ENCODE data around the gene DPP7.
"Not testable (repeated sequence)": the region's sequence is repeated elsewhere in the genome, so short reads cannot be mapped to it uniquely, and the experiment has no call there.

DPP7 gene

DNA sequence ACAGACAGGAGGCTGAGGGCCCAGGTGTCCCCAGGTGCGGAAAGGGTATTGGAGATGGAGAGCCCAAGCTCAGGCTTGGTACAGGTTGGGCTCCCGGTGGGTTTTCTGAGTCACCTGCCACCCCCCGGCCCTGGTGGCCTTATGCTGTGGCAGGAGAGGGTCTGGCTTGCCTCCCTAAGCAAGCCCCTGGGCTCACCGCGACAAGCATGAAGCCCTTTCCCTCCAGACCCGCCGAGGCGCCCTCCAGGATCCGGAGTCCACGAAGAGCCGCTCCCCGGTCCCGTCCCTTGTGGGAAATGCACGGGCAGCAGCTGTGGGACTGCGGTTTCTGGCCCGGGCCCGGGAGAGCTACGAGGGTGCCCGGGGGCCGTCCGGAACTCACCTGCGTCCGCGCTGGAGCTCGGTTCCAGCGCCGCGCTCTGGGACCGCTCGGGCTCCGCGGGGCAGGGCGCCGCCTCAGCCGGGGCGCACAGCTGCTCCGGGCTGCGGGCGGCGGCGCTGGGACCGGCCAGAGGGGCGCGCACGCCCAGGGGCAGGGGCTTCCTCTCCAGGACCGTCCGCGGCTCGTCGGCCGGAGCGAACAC is 44.9 kb downstream of the DPP7 start:
- Mint-ChIP-seq H3K4me3 (peak overlapping the region; percentile 38), H3K9me3 (ENCODE audit: low read depth) (no peaks in the 10 kb centered on the region), H3K4me1 (ENCODE audit: low read depth) (peaks cover 9% of the 10 kb centered on the region), H3K36me3 (no peaks in the 10 kb centered on the region), H3K27ac (no peak overlapping the region), H3K27me3 (no peaks in the 10 kb centered on the region)

DNA sequence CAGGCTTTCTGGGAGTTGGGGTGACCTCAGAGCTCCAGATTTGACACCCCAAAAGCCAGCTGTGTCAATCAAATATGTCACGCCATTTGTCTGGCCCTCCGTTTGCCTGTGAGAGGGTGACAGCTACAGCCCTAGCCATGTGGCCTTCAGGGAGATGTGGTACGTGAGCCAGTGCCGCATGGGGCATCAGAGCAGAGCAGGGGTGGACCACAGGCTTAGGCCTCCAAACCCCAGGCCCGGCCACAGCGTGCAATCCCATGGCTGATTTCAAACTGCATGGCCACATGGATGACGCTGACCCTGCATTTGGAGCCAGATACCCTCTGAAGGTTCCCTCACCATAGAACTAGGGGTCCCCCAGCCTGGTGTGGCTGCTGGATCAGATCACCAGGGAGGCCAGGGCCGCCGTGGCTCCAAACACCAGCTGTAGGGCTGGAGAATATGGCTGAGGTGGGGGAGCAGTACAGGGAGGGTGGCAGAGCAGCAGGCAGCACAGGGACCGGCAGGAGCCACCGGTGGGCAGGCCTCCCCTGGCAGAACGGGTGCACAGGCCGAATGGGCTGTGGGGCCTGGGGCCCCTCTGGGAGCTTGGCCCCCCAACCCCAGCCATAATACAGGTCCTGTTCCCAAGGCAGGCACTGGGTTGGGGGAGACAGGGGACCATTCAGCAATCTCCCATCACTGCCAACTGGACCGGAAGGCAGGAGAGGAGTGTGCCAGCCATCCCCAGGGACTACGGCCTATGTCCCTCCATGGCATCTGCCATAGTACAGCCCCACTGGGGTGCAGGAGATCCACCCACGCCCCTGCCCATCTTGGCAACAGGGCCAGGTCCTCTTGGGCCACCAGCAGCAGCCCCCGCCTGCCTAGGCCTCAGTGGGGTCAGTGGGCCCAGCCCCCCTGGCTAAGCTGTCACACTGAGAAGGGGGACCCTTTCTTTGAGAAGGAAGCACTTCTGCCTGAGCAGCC is 45.7 kb downstream of the DPP7 start:
- Mint-ChIP-seq H3K27ac (no peak overlapping the region), H3K36me3 (no peaks in the 10 kb centered on the region), H3K9me3 (ENCODE audit: low read depth) (no peaks in the 10 kb centered on the region), H3K4me3 (peak overlapping the region; percentile 38), H3K4me1 (ENCODE audit: low read depth) (peaks cover 9% of the 10 kb centered on the region), H3K27me3 (no peaks in the 10 kb centered on the region)

GRCh38 chr9:137067860-137068538 is 46.5 kb downstream of the DPP7 start:
- no peak overlapping the region for H3K27ac Mint-ChIP-seq
- peaks cover 9% of the 10 kb centered on the region for H3K4me1 Mint-ChIP-seq (ENCODE audit: low read depth)
- H3K27me3 Mint-ChIP-seq: no peaks in the 10 kb centered on the region
- H3K9me3 Mint-ChIP-seq (ENCODE audit: low read depth): no peaks in the 10 kb centered on the region
- H3K4me3 Mint-ChIP-seq: peak overlapping the region; percentile 42
- no peaks in the 10 kb centered on the region for H3K36me3 Mint-ChIP-seq

DNA sequence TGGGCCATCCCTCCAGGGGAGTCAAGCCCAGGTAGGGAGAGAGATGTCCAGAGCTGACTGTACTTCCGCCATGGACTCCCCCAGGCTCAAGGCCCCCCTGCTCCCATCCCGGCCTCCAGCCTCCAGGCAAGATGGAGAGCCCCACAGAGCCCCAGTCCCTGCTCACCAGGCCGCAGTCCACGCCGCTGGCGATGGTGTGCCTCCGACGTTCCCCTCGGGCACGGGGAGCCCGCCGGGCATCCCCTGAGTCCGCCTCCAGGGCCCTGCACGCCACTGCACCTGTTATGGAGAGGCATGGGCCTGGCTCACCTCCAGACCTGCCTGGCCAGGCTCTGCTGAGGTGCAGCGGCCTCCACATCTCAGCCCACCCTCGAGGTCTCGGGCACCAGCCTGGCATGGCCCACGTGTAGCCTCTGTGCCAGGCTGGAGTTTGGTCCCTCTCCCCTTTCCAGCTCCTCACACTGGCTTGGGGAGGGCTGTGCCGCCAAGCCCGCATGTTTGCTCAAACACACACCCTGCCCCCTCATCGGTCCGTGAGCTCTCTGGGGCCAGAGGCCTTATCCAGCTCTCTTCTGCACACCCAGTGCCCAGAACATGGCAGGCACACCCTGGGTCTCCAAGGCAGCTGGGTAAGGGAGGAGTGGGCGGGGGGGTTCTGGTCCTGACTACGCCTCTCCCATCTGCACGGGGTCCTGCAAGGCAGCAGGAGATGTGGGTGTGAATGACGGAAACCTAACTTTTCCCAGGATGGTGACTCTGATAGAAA is 48.3 kb downstream of the DPP7 start:
- Mint-ChIP-seq H3K27ac (no peak overlapping the region), H3K4me3 (no peak overlapping the region), H3K27me3 (no peaks in the 10 kb centered on the region), H3K9me3 (ENCODE audit: low read depth) (no peaks in the 10 kb centered on the region), H3K36me3 (no peaks in the 10 kb centered on the region), H3K4me1 (ENCODE audit: low read depth) (peaks cover 9% of the 10 kb centered on the region)

GRCh38 chr9:137065336-137065967 is 49.1 kb downstream of the DPP7 start:
- no peaks in the 10 kb centered on the region for H3K36me3 Mint-ChIP-seq
- H3K27me3 Mint-ChIP-seq: no peaks in the 10 kb centered on the region
- peaks cover 4% of the 10 kb centered on the region for H3K4me1 Mint-ChIP-seq (ENCODE audit: low read depth)
- no peak overlapping the region for H3K4me3 Mint-ChIP-seq
- no peaks in the 10 kb centered on the region for H3K9me3 Mint-ChIP-seq (ENCODE audit: low read depth)
- H3K27ac Mint-ChIP-seq: no peak overlapping the region

DNA sequence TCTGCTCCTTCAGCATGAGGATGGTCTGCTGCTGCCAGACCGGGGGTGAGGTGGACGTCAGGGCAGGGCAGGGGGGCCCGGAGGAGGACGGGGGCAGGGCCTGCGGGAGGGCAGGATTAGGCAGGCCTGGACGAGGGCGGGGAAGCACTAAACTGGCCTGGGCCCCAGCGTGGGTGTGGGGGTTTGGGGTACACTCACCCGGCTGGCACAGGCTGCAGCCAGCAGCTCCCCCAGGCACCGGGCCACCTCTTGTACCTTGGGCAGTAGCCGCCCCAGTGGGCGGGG is 49.7 kb downstream of the DPP7 start:
- H3K27me3 Mint-ChIP-seq: no peaks in the 10 kb centered on the region
- peaks cover 4% of the 10 kb centered on the region for H3K4me1 Mint-ChIP-seq (ENCODE audit: low read depth)
- H3K4me3 Mint-ChIP-seq: no peak overlapping the region
- H3K9me3 Mint-ChIP-seq (ENCODE audit: low read depth): no peaks in the 10 kb centered on the region
- no peaks in the 10 kb centered on the region for H3K36me3 Mint-ChIP-seq
- H3K27ac Mint-ChIP-seq: no peak overlapping the region

- Mint-ChIP-seq H3K4me3 (no peak overlapping the region), H3K27me3 (no peaks in the 10 kb centered on the region), H3K9me3 (ENCODE audit: low read depth) (no peaks in the 10 kb centered on the region), H3K36me3 (no peaks in the 10 kb centered on the region), H3K27ac (no peak overlapping the region), H3K4me1 (ENCODE audit: low read depth) (peaks cover 4% of the 10 kb centered on the region)
These were observed 50.3 kb downstream of the DPP7 start for GRCh38 chr9:137064027-137064879.

DNA sequence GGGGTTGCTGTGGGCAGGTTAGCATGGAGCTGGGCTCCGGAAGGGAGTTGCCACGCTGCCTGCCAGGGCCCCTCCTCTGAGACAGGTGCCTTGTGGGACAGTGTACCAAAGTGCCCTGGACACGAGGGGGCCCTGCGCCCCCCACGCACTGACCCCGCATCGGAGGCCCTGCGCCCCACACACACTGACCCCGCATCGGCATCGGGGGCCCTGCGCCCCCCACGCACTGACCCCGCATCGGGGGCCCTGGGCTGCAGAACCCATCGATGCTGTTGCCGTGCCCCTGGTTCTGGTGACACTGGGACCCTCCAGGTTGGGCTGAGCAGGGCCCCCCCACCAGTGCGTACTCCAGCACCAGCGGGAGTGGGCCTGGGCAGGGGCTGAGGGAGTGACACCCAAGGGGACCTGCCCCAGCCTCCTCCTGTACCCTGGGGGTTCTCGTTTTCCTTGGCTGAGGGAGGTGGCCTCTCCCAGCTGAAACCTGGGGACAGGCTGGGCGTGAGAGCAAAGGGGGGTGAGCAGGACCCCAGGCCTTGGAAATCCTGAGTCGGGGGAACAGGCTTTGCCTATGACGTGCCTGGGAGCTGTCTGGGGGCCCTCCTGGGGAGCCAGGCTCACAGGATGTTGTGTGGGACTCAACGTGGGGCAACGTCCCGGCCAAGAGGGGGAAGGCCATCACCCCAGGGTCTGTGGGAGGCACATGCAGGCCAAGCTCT is 51.1 kb downstream of the DPP7 start:
- no peak overlapping the region for H3K27ac Mint-ChIP-seq
- H3K36me3 Mint-ChIP-seq: no peaks in the 10 kb centered on the region
- no peaks in the 10 kb centered on the region for H3K9me3 Mint-ChIP-seq (ENCODE audit: low read depth)
- no peak overlapping the region for H3K4me3 Mint-ChIP-seq
- H3K27me3 Mint-ChIP-seq: no peaks in the 10 kb centered on the region
- H3K4me1 Mint-ChIP-seq (ENCODE audit: low read depth): peaks cover 4% of the 10 kb centered on the region

GRCh38 chr9:137062798-137063197 is 51.7 kb downstream of the DPP7 start:
- not testable (repeated sequence) for H3K27ac Mint-ChIP-seq; H3K4me3 Mint-ChIP-seq; H3K9me3 Mint-ChIP-seq (ENCODE audit: low read depth); H3K4me1 Mint-ChIP-seq (ENCODE audit: low read depth); H3K36me3 Mint-ChIP-seq; H3K27me3 Mint-ChIP-seq

DNA sequence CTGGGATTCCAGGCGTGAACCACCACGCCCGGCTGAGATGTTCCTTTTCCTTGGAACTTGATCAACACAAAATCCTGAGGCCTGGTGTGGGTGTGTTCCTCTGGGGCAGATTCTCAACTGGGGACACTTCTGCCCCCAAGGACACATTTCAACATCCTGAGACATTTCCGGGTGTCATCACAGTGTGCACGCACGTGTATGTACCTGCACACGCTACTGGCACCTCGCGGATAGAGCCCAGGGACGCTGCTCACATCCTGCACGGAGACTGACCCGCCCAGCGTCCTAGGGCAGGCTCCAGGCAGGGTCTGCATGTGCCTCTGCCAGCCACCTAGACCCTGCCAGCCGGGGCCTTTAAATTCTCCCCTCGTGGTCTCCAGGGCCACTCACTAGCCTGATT is 52.1 kb downstream of the DPP7 start:
- Mint-ChIP-seq H3K27ac (no peak overlapping the region), H3K36me3 (no peaks in the 10 kb centered on the region), H3K4me1 (ENCODE audit: low read depth) (no peaks in the 10 kb centered on the region), H3K4me3 (no peak overlapping the region), H3K9me3 (ENCODE audit: low read depth) (no peaks in the 10 kb centered on the region), H3K27me3 (no peaks in the 10 kb centered on the region)

Measured in activated naive CD8-positive, alpha-beta T cell (primary cell).